Thyroid gland (tissue), 4 donors: Measurements from ENCODE around the gene PPP4C. TPM values are rescaled to one million over a fixed set of nuclear protein-coding genes. Genes with fewer than 3 reads are reported as not detected.

Experiments used
- DNase-seq, 2 donors: peaks; one replicate each; pipeline ENCODE4 v3.0.0-alpha.2; 2019
- H3K27ac ChIP-seq, 3 donors: fragments of 200-600 bp; sonication (generic); 1 replicate in 2 of 3; 2 replicates in 1 of 3; pipeline ENCODE4 v1.5.1; 2016 to 2019; ENCODE audit warnings: mild to moderate bottlenecking in 1 of 3, moderate library complexity in 1 of 3
- H3K27me3 ChIP-seq: fragments of 200-600 bp; sonication (generic); one replicate; pipeline ENCODE4 v1.5.1; 2019
- H3K36me3 ChIP-seq, 2 donors: fragments of 200-600 bp; sonication (generic); one replicate each; pipeline ENCODE4 v1.5.1; 2016 to 2019
- H3K4me1 ChIP-seq, 2 donors: fragments of 200-600 bp; sonication (generic); one replicate each; pipeline ENCODE4 v1.5.1; 2017 to 2019
- H3K4me3 ChIP-seq, 3 donors: fragments of 200-600 bp; sonication (generic); replicated peaks in 1 of 3; 1 replicate in 2 of 3; 2 replicates in 1 of 3; pipeline ENCODE4 v1.5.1; 2016; ENCODE audit warnings: mild to moderate bottlenecking in 1 of 3
- H3K9me3 ChIP-seq: fragments of 200-600 bp; sonication (generic); one replicate; pipeline ENCODE4 v1.5.1; 2017
- POLR2A ChIP-seq, 2 donors: fragments of 450-650 bp; IDR thresholded peaks; one replicate each; pipeline ENCODE4 v1.6.1; 2017; ENCODE audit warnings: antibody characterized with exemption in 2 of 2, mild to moderate bottlenecking in 2 of 2, moderate library complexity in 1 of 2
- WGBS, 2 donors: methylation state at CpG; one replicate each; pipeline ENCODE4 v1.1.5; 2017; 5-methylcytosine and 5-hydroxymethylcytosine counted together
- intact Hi-C: fragments of 100-400 bp; cut with DNase I; formaldehyde crosslinking; loops from one replicate; pipeline ENCODE4 v1.15.1; 2023
- total RNA-seq, 4 donors: library from RNA; depleted of rRNA; stranded (reverse); fragments of >200 nt; gene quantifications; one replicate each; pipeline ENCODE4 v1.2.3, GENCODE V29; 2016
- TF ChIP-seq, protein P1 (sequence below), 6 experiments: fragments of 200-600 bp in 3 of 6; fragments of 450-650 bp in 3 of 6; sonication (generic) in 3 of 6; IDR thresholded peaks; one replicate each; pipeline ENCODE4 v1.5.1; 2016 to 2019; ENCODE audit warnings: antibody characterized with exemption in 6 of 6, mild to moderate bottlenecking in 2 of 6, inconsistent platforms in 1 of 6, moderate library complexity in 1 of 6

Gene PPP4C
- total RNA-seq, 4 donors from 2014 or later, result 43.6 to 59.9 (median 50.8) TPM

DNA sequence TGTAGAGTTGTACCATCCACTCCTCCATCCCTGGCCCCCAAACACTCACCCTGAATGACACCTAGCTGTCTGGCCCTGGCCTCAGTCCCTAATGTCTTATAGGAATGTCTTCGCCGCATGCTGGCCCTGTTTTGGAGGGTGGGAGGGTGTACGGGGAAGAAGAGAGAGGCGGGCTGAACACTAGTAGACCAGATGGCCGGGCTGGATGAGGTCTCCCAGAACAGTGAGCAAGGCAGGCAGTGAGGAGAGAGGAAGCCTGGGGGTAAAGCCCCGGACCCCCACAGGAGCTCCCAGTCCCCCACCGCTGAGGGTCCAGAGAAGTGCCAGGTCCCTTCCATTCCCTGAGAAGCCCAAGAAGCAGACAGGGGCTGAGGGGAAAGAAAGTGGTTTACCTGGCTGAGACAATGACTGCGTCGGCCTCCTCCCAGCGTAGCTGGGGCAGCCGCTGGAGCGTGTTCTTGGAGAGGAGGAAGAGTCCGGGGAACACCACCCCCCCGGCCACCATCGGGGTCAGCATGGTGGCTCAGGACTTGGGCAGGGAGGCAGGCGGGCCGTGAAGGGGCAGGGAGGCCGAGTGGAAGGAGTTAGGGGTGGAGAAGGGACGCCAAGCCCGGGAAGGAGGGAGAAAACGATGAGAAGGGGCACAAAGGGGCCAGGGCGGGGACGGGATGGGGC is 45.6 kb upstream of the PPP4C start:
- no peak for TF ChIP-seq POLR2A (IDR thresholded peaks at IDR 0.05)
- TF ChIP-seq, protein P1, sequence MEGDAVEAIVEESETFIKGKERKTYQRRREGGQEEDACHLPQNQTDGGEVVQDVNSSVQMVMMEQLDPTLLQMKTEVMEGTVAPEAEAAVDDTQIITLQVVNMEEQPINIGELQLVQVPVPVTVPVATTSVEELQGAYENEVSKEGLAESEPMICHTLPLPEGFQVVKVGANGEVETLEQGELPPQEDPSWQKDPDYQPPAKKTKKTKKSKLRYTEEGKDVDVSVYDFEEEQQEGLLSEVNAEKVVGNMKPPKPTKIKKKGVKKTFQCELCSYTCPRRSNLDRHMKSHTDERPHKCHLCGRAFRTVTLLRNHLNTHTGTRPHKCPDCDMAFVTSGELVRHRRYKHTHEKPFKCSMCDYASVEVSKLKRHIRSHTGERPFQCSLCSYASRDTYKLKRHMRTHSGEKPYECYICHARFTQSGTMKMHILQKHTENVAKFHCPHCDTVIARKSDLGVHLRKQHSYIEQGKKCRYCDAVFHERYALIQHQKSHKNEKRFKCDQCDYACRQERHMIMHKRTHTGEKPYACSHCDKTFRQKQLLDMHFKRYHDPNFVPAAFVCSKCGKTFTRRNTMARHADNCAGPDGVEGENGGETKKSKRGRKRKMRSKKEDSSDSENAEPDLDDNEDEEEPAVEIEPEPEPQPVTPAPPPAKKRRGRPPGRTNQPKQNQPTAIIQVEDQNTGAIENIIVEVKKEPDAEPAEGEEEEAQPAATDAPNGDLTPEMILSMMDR (IDR thresholded peaks at IDR 0.05), result no peak
- H3K4me1 ChIP-seq, result peaks cover 0 to 5% of the 10 kb centered on the region in 2 donors
- DNase-seq, result no peak
- H3K9me3 ChIP-seq, result no peaks in the 10 kb centered on the region
- WGBS, 2 donors, result 20 to 21% methylated on average over 23 of the region's 23 CpGs
- H3K27me3 ChIP-seq, result peaks cover 15% of the 10 kb centered on the region
- H3K4me3 ChIP-seq, result no peak overlapping the region
- intact Hi-C loops, result no loop called here
- H3K36me3 ChIP-seq, result no peaks in the 10 kb centered on the region
- no peak overlapping the region for H3K27ac ChIP-seq

DNA sequence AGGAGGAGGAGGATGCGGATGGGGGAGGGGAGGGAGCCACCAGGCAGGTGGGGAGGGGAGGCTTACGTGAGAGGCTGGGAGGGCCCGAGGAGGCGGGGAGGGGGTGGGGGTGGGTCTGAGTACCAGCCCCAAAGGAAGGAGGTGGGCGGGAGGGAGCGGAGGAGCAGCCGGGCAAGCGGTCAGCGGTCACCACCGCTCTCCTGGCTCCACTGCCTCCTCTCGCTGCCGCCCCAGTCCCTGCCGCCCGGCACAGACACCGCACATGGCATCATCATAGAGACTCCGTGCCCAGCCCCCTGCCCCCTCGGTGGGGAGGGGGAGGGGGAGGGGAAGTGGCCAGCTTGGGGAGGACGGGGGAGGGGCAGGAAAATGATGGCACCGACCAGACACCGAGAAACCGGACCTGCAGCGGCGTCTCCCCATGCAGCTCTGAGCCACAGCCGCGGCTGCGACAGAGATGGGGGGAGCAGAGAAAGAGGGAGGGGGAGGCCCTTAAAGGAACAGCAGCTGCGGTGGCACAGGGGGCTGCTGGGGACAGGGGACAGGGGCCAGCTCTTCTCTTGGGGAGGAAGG is 44.9 kb upstream of the PPP4C start, which contains the start of gene TLCD3B:
TLCD3B (minus strand) TSS at position 431 of the 573 bp plus-strand sequence. CDS start 744 bp downstream, outside the sequence.
- H3K4me1 ChIP-seq, result peaks cover 0 to 5% of the 10 kb centered on the region in 2 donors
- no peak for TF ChIP-seq POLR2A (IDR thresholded peaks at IDR 0.05)
- TF ChIP-seq, protein P1 (IDR thresholded peaks at IDR 0.05), result no peak
- DNase-seq, result no peak
- H3K9me3 ChIP-seq, result no peaks in the 10 kb centered on the region
- WGBS, 2 donors, result 2% methylated on average over 21 to 27 of the region's 27 CpGs
- intact Hi-C loops, result no loop called here
- H3K36me3 ChIP-seq, result no peaks in the 10 kb centered on the region
- no peak within 1 kb of the TSS for H3K27ac ChIP-seq
- no peak within 1 kb of the TSS for H3K4me3 ChIP-seq
- peaks cover 15% of the 10 kb centered on the region for H3K27me3 ChIP-seq

DNA sequence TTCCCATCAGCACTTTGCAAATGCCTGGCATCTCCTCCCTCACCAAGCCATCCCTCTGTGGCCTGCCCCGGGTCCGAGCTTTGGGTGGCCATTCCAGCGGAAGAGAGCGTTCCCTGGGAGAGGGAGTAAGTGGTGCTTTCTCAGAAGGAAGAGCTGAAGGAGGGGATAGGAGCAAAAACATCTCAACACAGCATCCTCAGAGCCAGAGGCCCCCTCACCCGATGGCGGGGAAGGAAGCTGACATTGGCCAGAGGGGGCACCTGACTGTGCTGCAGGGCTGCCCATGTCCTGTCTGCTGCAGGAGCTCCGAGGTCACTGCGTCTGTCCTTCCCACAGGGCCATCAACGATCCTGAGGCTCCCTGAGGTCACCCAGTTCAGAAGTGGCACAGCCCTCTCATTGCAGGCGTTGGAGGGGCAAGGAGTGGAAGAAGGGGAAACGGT is 44.3 kb upstream of the PPP4C start:
- TF ChIP-seq, protein P1 (IDR thresholded peaks at IDR 0.05), result no peak
- no peak for TF ChIP-seq POLR2A (IDR thresholded peaks at IDR 0.05)
- no peaks in the 10 kb centered on the region for H3K36me3 ChIP-seq
- WGBS, 2 donors, result 14 to 24% methylated on average over 7 of the region's 11 CpGs
- H3K27me3 ChIP-seq, result peaks cover 15% of the 10 kb centered on the region
- intact Hi-C loops, result no loop called here
- no peak overlapping the region for H3K4me3 ChIP-seq
- no peaks in the 10 kb centered on the region for H3K9me3 ChIP-seq
- H3K4me1 ChIP-seq, result peaks cover 0 to 5% of the 10 kb centered on the region in 2 donors
- DNase-seq, result no peak
- H3K27ac ChIP-seq, result no peak overlapping the region

DNA sequence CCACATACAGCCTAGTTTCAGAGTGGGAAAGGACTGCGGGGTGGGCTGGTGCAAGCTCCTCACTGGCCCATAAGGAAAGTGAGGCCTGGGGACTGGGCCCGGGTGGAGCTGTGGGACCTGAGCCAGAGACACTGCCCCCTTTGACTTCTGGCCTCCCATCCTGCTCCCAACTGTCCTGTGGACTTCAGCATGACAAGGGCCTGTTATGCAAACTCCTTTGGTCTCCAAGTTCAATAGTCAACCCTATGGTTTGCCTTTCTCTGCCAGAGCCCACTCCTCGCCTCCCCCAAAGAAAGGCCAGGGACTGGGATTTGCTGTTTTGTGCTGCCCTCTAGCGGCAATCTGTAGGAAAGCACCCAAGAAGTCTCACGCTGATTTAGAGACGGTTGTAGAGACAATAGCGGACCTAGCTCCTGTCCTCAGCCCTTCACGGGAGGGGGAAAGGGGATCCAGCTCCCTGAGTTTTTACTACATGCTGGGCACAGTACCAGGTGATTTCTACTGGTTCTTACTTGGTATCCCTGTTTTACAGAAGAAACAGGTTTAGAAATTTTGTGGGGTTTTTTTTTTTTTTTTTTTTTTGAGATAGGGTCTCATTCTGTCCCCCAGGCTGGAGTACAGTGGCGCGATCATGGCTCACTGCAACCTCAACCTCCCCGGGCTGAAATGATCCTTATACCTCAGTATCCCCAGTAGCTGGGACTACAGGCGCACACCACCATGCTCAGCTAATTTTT is 43.5 kb upstream of the PPP4C start:
- DNase-seq, result peak; percentile 56 to 57
- H3K27me3 ChIP-seq, result peaks cover 15% of the 10 kb centered on the region
- 22% methylated on average over 12 of the region's 12 CpGs for WGBS, 2 donors

More for the DNA sequence above, 43.5 kb upstream of the PPP4C start:
- Histone ChIP-seq H3K9me3 (no peaks in the 10 kb centered on the region), H3K36me3 (no peaks in the 10 kb centered on the region), H3K4me3 (no peak overlapping the region), H3K27ac (no peak overlapping the region), H3K4me1 (peaks cover 0 to 5% of the 10 kb centered on the region in 2 donors)
- TF ChIP-seq, protein P1 (IDR thresholded peaks at IDR 0.05), result peak; percentile 29 to 79 (median 62)
- no peak for TF ChIP-seq POLR2A (IDR thresholded peaks at IDR 0.05)
- intact Hi-C loops, result no loop called here
